ENCODE measurements around the gene SLC45A3. TPM values are rescaled to one million over a fixed set of nuclear protein-coding genes. Genes with fewer than 3 reads are reported as not detected.
A peak's percentile ranks its signal among the peaks of the same experiment; 100 is the strongest.

SLC45A3 gene
- total and polyA plus RNA-seq, 2 donors = 2.3 to 4.8 TPM

GRCh38 chr1:205631010-205631767, 49.1 kb downstream of the SLC45A3 start:
- H3K4me1 ChIP-seq (ENCODE audit: insufficient read depth) = no peaks in the 10 kb centered on the region
- under 1% methylated on average over 81 of the region's 81 CpGs for whole genome bisulfite sequencing
- no peaks in the 10 kb centered on the region for H3K36me3 ChIP-seq (ENCODE audit: insufficient read depth)
- H3K4me3 ChIP-seq (ENCODE audit: low read depth, low read length) = peak overlapping the region; percentile 98
- peak; percentile 66 for DNase-seq (ENCODE audit: extremely low spot score)
- peak overlapping the region; percentile 100 for H3K27ac ChIP-seq (ENCODE audit: low read depth)

DNA sequence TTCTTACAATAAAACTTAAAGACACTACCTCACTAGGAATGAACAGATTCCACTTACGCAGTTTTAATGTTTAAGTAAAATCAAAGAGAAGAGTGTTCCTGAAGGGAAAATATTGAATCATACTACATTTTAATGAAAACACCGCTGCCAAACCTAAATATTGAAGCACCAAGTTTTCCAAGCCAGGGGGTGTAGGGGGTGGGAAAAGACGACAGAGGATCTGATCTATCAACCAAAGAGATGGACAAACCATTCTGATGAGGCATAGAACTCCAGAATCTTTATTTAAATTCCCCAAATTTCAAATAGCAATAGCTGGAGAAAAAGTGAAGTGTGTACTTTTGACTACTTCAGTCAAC, 49.7 kb downstream of the SLC45A3 start:
- DNase-seq (ENCODE audit: extremely low spot score) = no peak
- 11% methylated on average over 3 of the region's 3 CpGs for WGBS
- H3K4me3 ChIP-seq (ENCODE audit: low read depth, low read length) = peak overlapping the region; percentile 98
- H3K27ac ChIP-seq (ENCODE audit: low read depth) = peak overlapping the region; percentile 100
- H3K4me1 ChIP-seq (ENCODE audit: insufficient read depth) = no peaks in the 10 kb centered on the region
- no peaks in the 10 kb centered on the region for H3K36me3 ChIP-seq (ENCODE audit: insufficient read depth)

GRCh38 chr1:205630241-205630640, 50.1 kb downstream of the SLC45A3 start:
- Histone ChIP-seq H3K27ac (ENCODE audit: low read depth) (peak overlapping the region; percentile 100), H3K36me3 (ENCODE audit: insufficient read depth) (peaks cover 1% of the 10 kb centered on the region), H3K4me1 (ENCODE audit: insufficient read depth) (no peaks in the 10 kb centered on the region), H3K4me3 (ENCODE audit: low read depth, low read length) (no peak overlapping the region)
- 13% methylated on average over 3 of the region's 3 CpGs for WGBS
- DNase-seq (ENCODE audit: extremely low spot score) = peak; percentile 40

GRCh38 chr1:205629751-205630150, 50.6 kb downstream of the SLC45A3 start:
- 75% methylated on average over 6 of the region's 6 CpGs for WGBS
- Histone ChIP-seq H3K4me1 (ENCODE audit: insufficient read depth) (no peaks in the 10 kb centered on the region), H3K4me3 (ENCODE audit: low read depth, low read length) (no peak overlapping the region), H3K36me3 (ENCODE audit: insufficient read depth) (peaks cover 2% of the 10 kb centered on the region), H3K27ac (ENCODE audit: low read depth) (no peak overlapping the region)
- DNase-seq (ENCODE audit: extremely low spot score) = no peak

GRCh38 chr1:205627956-205628355, 52.4 kb downstream of the SLC45A3 start:
- Histone ChIP-seq H3K27ac (ENCODE audit: low read depth) (no peak overlapping the region), H3K36me3 (ENCODE audit: insufficient read depth) (peaks cover 5% of the 10 kb centered on the region), H3K4me3 (ENCODE audit: low read depth, low read length) (no peak overlapping the region), H3K4me1 (ENCODE audit: insufficient read depth) (no peaks in the 10 kb centered on the region)
- DNase-seq (ENCODE audit: extremely low spot score) = no peak
- 89% methylated on average over 8 of the region's 8 CpGs for WGBS

DNA sequence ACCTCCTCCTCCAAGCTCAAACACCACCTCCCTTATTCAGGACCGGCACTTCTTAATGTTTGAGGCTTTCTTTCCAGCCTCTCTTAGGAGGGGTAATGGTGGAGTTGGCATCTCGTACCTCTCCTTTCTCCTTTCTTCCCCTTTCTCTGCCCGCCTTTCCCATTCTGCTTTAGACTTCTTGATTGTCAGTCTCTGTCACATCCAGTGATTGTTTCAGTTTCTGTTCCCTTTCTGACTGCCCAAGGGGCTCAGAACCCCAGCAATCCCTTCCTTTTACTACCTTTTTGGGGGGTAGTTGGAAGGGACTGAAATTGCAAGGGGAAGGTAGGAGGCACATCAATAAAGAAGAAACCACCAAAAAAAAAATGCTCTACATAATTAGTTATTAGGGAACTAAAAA, 54.1 kb downstream of the SLC45A3 start:
- Histone ChIP-seq H3K36me3 (ENCODE audit: insufficient read depth) (peaks cover 5% of the 10 kb centered on the region), H3K4me3 (ENCODE audit: low read depth, low read length) (no peak overlapping the region), H3K4me1 (ENCODE audit: insufficient read depth) (no peaks in the 10 kb centered on the region), H3K27ac (ENCODE audit: low read depth) (no peak overlapping the region)
- DNase-seq (ENCODE audit: extremely low spot score) = no peak
- 88% methylated on average over 3 of the region's 3 CpGs for WGBS

- Histone ChIP-seq H3K4me1 (ENCODE audit: insufficient read depth) (no peaks in the 10 kb centered on the region), H3K27ac (ENCODE audit: low read depth) (no peak overlapping the region), H3K4me3 (ENCODE audit: low read depth, low read length) (no peak overlapping the region), H3K36me3 (ENCODE audit: insufficient read depth) (peaks cover 13% of the 10 kb centered on the region)
- 80% methylated on average over 4 of the region's 4 CpGs for WGBS
- no peak for DNase-seq (ENCODE audit: extremely low spot score)
Observed at GRCh38 chr1:205623646-205624045, 56.7 kb downstream of the SLC45A3 start.

- H3K4me1 ChIP-seq (ENCODE audit: insufficient read depth) = no peaks in the 10 kb centered on the region
- H3K4me3 ChIP-seq (ENCODE audit: low read depth, low read length) = no peak overlapping the region
- no peak for DNase-seq (ENCODE audit: extremely low spot score)
- H3K27ac ChIP-seq (ENCODE audit: low read depth) = no peak overlapping the region
- H3K36me3 ChIP-seq (ENCODE audit: insufficient read depth) = peaks cover 15% of the 10 kb centered on the region
- 93% methylated on average over 6 of the region's 6 CpGs for WGBS
Observed at GRCh38 chr1:205620269-205620668, 60.0 kb downstream of the SLC45A3 start.

- no peak for DNase-seq (ENCODE audit: extremely low spot score)
- WGBS = 85% methylated on average over 3 of the region's 3 CpGs
- peaks cover 14% of the 10 kb centered on the region for H3K36me3 ChIP-seq (ENCODE audit: insufficient read depth)
Observed at GRCh38 chr1:205619376-205619775, 60.9 kb downstream of the SLC45A3 start.

DNA sequence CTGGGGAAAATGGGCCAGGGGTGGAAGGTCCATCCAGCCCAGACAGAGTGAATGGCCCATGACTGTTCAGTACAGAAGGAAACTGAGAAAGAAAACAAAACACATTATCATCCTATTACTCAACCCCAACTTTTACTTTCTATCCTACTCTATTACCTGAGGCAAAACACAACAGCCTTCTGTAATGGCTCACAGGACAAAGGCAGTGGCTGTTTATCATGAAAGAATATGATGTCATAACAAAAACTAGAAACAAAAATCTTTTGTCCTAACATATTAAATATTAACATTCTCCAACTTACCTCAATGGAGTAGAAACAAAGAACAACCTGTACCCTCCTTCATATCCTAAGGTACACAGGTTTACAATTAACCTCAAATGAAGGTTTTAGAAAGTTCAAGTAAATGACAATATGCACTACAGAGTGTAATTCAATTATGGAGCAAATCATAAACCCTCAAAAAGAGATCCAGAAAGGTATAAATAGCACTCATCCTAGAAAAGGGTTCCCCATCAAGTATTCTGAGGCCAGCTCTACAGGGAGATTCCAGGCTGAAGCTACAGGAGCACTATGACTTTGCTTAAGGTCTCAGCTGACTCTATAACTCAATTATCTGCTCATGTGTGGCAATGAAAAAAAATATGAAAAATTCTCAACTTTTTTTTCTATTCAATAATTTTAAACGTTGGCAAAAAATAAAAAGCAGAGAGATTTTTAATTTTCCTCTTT, 63.6 kb downstream of the SLC45A3 start:
- H3K36me3 ChIP-seq (ENCODE audit: insufficient read depth) = peaks cover 14% of the 10 kb centered on the region
- 88% methylated on average over 1 of the region's 1 CpG for WGBS

More at GRCh38 chr1:205619376-205619775, 60.9 kb downstream of the SLC45A3 start:
- H3K4me1 ChIP-seq (ENCODE audit: insufficient read depth) = no peaks in the 10 kb centered on the region
- H3K27ac ChIP-seq (ENCODE audit: low read depth) = no peak overlapping the region
- H3K4me3 ChIP-seq (ENCODE audit: low read depth, low read length) = no peak overlapping the region

GRCh38 chr1:205615789-205616188, 64.5 kb downstream of the SLC45A3 start:
- no peaks in the 10 kb centered on the region for H3K4me1 ChIP-seq (ENCODE audit: insufficient read depth)
- WGBS = 61% methylated on average over 1 of the region's 1 CpG
- DNase-seq (ENCODE audit: extremely low spot score) = no peak
- H3K36me3 ChIP-seq (ENCODE audit: insufficient read depth) = peaks cover 14% of the 10 kb centered on the region
- H3K4me3 ChIP-seq (ENCODE audit: low read depth, low read length) = no peak overlapping the region
- H3K27ac ChIP-seq (ENCODE audit: low read depth) = no peak overlapping the region

More for the DNA sequence above, 63.6 kb downstream of the SLC45A3 start:
- H3K27ac ChIP-seq (ENCODE audit: low read depth) = no peak overlapping the region
- DNase-seq (ENCODE audit: extremely low spot score) = no peak
- H3K4me3 ChIP-seq (ENCODE audit: low read depth, low read length) = no peak overlapping the region
- no peaks in the 10 kb centered on the region for H3K4me1 ChIP-seq (ENCODE audit: insufficient read depth)

DNA sequence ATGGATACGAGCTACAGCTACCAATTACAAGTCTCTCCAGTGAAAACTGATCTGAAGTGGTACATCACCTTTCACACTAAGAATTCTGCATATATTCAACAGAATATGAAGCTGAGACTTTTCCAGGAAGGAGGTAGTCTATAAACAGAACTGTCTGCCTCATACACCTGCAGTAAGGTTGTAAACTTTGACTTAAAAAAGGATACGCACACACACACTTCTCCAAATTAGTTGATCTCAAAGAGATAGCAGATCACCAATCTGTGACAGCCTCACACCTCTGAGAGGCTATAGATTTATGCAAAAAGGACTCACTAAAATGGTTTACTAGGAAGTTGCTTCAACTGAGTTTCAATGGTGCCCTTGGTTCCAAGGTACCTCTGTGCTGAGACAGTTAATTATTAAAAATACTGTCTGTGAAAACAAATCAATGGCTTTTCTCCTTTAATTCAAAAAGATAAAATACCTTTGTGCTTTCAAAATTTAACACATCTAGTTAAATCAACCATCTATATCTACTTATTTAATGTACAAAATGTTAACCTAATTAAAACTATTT, 66.4 kb downstream of the SLC45A3 start:
- no peak for DNase-seq (ENCODE audit: extremely low spot score)

GRCh38 chr1:205612556-205612955, 67.8 kb downstream of the SLC45A3 start:
- WGBS = 87% methylated on average over 1 of the region's 1 CpG
- DNase-seq (ENCODE audit: extremely low spot score) = no peak
- H3K27ac ChIP-seq (ENCODE audit: low read depth) = no peak overlapping the region
- peaks cover 2% of the 10 kb centered on the region for H3K36me3 ChIP-seq (ENCODE audit: insufficient read depth)
- H3K4me1 ChIP-seq (ENCODE audit: insufficient read depth) = peaks cover 2% of the 10 kb centered on the region
- no peak overlapping the region for H3K4me3 ChIP-seq (ENCODE audit: low read depth, low read length)

More for the DNA sequence above, 66.4 kb downstream of the SLC45A3 start:
- Histone ChIP-seq H3K27ac (ENCODE audit: low read depth) (no peak overlapping the region), H3K4me3 (ENCODE audit: low read depth, low read length) (no peak overlapping the region), H3K4me1 (ENCODE audit: insufficient read depth) (peaks cover 2% of the 10 kb centered on the region), H3K36me3 (ENCODE audit: insufficient read depth) (peaks cover 6% of the 10 kb centered on the region)
- 90% methylated on average over 2 of the region's 2 CpGs for WGBS

DNA sequence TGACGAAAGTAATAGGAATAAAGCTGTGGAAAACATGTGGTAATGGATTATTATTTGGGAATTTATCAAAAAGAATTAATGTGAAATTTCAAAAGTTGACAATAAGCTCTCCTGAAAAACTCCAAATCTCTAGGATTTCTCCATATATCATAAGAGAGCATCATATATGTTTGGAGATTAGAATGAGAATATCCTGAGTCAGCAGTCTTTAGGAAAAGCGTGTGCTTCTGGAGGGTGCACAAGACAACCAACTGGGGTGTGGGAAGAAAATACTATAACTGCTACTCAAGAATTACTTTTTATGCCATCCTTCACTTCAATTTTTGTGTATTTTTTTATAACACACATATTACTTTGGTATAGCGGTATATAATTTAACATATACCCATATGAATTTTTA, 68.2 kb downstream of the SLC45A3 start:
- Histone ChIP-seq H3K4me3 (ENCODE audit: low read depth, low read length) (no peak overlapping the region), H3K4me1 (ENCODE audit: insufficient read depth) (peaks cover 2% of the 10 kb centered on the region), H3K27ac (ENCODE audit: low read depth) (no peak overlapping the region), H3K36me3 (ENCODE audit: insufficient read depth) (peaks cover 2% of the 10 kb centered on the region)
- DNase-seq (ENCODE audit: extremely low spot score) = no peak
- WGBS = 94% methylated on average over 3 of the region's 3 CpGs

Data from urinary bladder (tissue), 4 donors.